Small intestine (tissue), 7 donors: ENCODE results near the gene ZMIZ1. TPM values are rescaled to one million over a fixed set of nuclear protein-coding genes. Genes with fewer than 3 reads are reported as not detected.

Experiments used
- DNase-seq, 2 donors: peaks; one replicate each; pipeline versions ENCODE4 v3.0.0 to v3.0.0-alpha.2; 2013
- FAIRE-seq: peaks from 2 replicates; lab custom pipeline; 2012; peaks lifted over from hg19 to GRCh38; lab: Jason Lieb, UNC
- H3K27ac ChIP-seq, 3 donors: one replicate each; pipeline ENCODE4 v1.5.1; 2013; ENCODE audit warnings: low read length in 2 of 3, mild to moderate bottlenecking in 2 of 3, control low read depth in 1 of 3, inconsistent platforms in 1 of 3, low read depth in 1 of 3, moderate library complexity in 1 of 3
- H3K27me3 ChIP-seq, 3 donors: one replicate each; pipeline ENCODE4 v1.6.1; 2013; ENCODE audit warnings: low read length in 3 of 3, inconsistent platforms in 1 of 3; ENCODE audit not compliant: control insufficient read depth in 3 of 3, insufficient read depth in 3 of 3
- H3K36me3 ChIP-seq, 3 donors: one replicate each; pipeline ENCODE4 v1.6.1; 2013; ENCODE audit warnings: low read length in 3 of 3, inconsistent platforms in 1 of 3, low read depth in 1 of 3, mild to moderate bottlenecking in 1 of 3, moderate library complexity in 1 of 3; ENCODE audit not compliant: control insufficient read depth in 3 of 3, insufficient read depth in 2 of 3
- H3K4me1 ChIP-seq, 3 donors: one replicate each; pipeline ENCODE4 v1.6.1; 2013; ENCODE audit warnings: low read length in 2 of 3, inconsistent platforms in 1 of 3, low read depth in 1 of 3, mild to moderate bottlenecking in 1 of 3, moderate library complexity in 1 of 3; ENCODE audit not compliant: control insufficient read depth in 3 of 3, insufficient read depth in 2 of 3
- H3K4me3 ChIP-seq, 3 donors: one replicate each; pipeline ENCODE4 v1.5.1; 2013; ENCODE audit warnings: low read length in 3 of 3, control low read depth in 1 of 3, inconsistent platforms in 1 of 3, low read depth in 1 of 3, mild to moderate bottlenecking in 1 of 3, moderate library complexity in 1 of 3
- H3K9me3 ChIP-seq, 2 donors: one replicate each; pipeline ENCODE4 v1.6.1; 2013; ENCODE audit warnings: low read depth in 1 of 2, low read length in 1 of 2; ENCODE audit not compliant: control insufficient read depth in 2 of 2, insufficient read depth in 1 of 2
- WGBS, 3 donors: extraction: QIAGEN DNeasy Blood & Tissue Kit; methylation state at CpG; one replicate each; pipeline ENCODE4 v1.1.7; 2013; 5-methylcytosine and 5-hydroxymethylcytosine counted together
- polyA plus RNA-seq, 4 donors: library from polyadenylated mRNA; stranded (reverse) in 3 of 4; unstranded in 1 of 4; fragments of 200-250 nt in 3 of 4; fragments of 120-200 nt in 1 of 4; gene quantifications; one replicate each; pipeline versions ENCODE4 v1.2.1 to v1.2.3, GENCODE V29; 2013
- donor health status: healthy with polysubstance abuse.
- donor health status: control.
- donor health status: control.
- donor health status: Bipolar disorder and iron deficiency.
- donor health status: healthy.

ZMIZ1 gene
- polyA plus RNA-seq, 4 donors: 15.1 to 40.7 (median 19.9) TPM

DNA sequence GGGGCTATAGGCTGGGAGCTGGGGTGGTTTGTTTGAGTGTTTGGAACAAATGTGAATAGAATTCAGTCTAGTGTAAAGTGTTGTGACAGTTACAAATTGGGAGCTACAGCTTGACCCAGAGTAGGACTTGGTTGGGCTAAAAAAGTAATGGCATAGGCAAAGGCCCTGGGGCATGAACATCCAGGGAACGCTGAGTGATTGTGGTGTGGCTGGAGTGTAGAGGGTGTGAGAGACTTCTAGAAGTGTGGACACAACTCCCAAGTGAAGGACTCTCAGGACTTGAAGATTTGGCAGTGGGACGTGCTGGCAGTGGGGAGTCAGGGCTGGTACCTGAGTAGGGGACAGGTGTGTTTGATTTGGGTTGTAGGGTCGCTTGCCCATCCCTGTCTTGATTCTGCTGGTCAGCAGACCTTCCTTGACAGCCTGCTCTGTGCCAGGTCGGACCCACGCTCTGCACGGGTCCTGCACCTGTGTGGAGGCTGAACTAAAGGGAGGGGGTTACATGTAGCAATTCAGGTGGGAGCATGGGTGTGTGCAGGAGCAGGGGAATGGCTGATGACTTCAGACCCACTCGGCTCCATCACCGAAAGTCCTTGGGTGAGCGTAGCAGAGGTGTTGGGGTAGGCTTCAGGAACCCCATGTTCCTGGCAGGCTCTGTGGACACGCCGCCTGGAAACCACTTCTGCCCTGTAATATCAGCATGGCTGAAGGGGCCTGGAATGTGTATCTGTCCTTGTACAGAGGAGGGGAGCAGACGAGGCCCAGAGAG is 43.3 kb downstream of the ZMIZ1 start:
- FAIRE-seq (no peak), DNase-seq (no peak)
- 82 to 86% (median 84%) methylated on average over 12 of the region's 12 CpGs for WGBS, 3 donors
- Histone ChIP-seq H3K9me3 (no peaks in the 10 kb centered on the region), H3K4me3 (no peak overlapping the region), H3K27ac (peak overlapping the region in 1 of 3 donors; percentile 3), H3K4me1 (peaks cover 0 to 33% (median 2%) of the 10 kb centered on the region in 3 donors), H3K27me3 (no peaks in the 10 kb centered on the region), H3K36me3 (peaks cover 0 to 67% (median 3%) of the 10 kb centered on the region in 3 donors)

GRCh38 chr10:79112881-79113431 is 44.2 kb downstream of the ZMIZ1 start:
- 69 to 75% (median 69%) methylated on average over 11 of the region's 11 CpGs for WGBS, 3 donors
- no peak for FAIRE-seq

DNA sequence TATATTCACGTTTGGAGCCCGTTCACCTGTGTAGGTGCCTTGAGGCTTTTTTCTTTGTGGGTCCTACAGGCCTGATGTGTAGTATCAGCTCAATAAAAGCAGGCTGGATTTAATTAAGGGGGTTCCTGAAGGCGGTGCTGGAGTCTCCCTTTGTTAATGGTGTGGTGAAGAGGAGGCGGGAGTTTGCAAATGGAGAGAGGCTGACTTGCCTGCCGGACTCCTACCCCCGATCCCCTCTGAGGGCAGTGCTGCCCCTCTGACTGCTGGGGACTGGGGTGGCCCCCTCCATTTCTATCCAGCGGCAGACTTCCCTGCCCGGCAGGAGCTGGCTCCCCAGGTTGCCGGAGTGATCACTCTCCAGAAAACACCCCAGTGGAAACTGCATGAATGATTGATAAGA is 45.1 kb downstream of the ZMIZ1 start:
- FAIRE-seq (no peak), DNase-seq (no peak)
- Histone ChIP-seq H3K4me1 (peaks cover 0 to 33% (median 2%) of the 10 kb centered on the region in 3 donors), H3K9me3 (no peaks in the 10 kb centered on the region), H3K27me3 (no peaks in the 10 kb centered on the region), H3K27ac (peak overlapping the region in 1 of 3 donors; percentile 34), H3K4me3 (no peak overlapping the region), H3K36me3 (peaks cover 0 to 73% (median 3%) of the 10 kb centered on the region in 3 donors)
- WGBS, 3 donors: 78 to 81% (median 80%) methylated on average over 9 of the region's 9 CpGs

More at GRCh38 chr10:79112881-79113431, 44.2 kb downstream of the ZMIZ1 start:
- H3K36me3 ChIP-seq: peaks cover 0 to 67% (median 3%) of the 10 kb centered on the region in 3 donors
- no peak overlapping the region for H3K4me3 ChIP-seq
- H3K27me3 ChIP-seq: no peaks in the 10 kb centered on the region
- DNase-seq: no peak
- H3K9me3 ChIP-seq: no peaks in the 10 kb centered on the region
- H3K27ac ChIP-seq: peak overlapping the region in 2 of 3 donors; percentile 6 to 35
- peaks cover 0 to 33% (median 2%) of the 10 kb centered on the region in 3 donors for H3K4me1 ChIP-seq

- no peak for DNase-seq
- Histone ChIP-seq H3K27me3 (no peaks in the 10 kb centered on the region), H3K27ac (no peak overlapping the region), H3K9me3 (no peaks in the 10 kb centered on the region), H3K4me3 (no peak overlapping the region), H3K36me3 (peaks cover 0 to 76% (median 3%) of the 10 kb centered on the region in 3 donors), H3K4me1 (peaks cover 0 to 33% (median 2%) of the 10 kb centered on the region in 3 donors)
- WGBS, 3 donors: 63 to 93% (median 66%) methylated on average over 4 of the region's 4 CpGs
- no peak for FAIRE-seq
Measured at GRCh38 chr10:79115302-79115701, 46.5 kb downstream of the ZMIZ1 start.

DNA sequence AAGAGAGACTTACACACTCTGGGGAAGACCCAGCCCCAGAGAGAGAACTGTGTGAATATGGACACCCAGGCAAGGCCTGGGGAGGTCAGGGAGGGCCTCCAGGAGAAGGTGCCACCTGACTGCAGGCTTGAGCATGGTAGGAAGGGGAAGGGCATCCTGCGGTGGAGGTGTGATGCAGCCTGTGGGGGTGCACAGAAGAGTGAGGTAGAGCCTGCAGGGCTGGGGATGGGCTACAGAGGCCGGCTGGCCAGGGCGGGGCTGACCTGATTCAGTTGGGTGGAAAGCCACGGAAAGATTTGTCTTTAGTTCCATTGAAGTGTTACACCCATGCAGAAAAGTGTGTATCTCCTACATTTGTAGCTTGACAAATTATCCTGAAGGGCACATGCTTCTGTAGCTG is 47.6 kb downstream of the ZMIZ1 start:
- peaks cover 0 to 76% (median 0%) of the 10 kb centered on the region in 3 donors for H3K36me3 ChIP-seq
- peaks cover 0 to 28% (median 2%) of the 10 kb centered on the region in 3 donors for H3K4me1 ChIP-seq
- FAIRE-seq (no peak), DNase-seq (no peak)
- H3K9me3 ChIP-seq: no peaks in the 10 kb centered on the region
- WGBS, 3 donors: 63 to 65% (median 64%) methylated on average over 4 of the region's 4 CpGs
- H3K27me3 ChIP-seq: no peaks in the 10 kb centered on the region
- no peak overlapping the region for H3K4me3 ChIP-seq
- peak overlapping the region in 1 of 3 donors; percentile 8 for H3K27ac ChIP-seq

- H3K9me3 ChIP-seq: no peaks in the 10 kb centered on the region
- peak overlapping the region in 1 of 3 donors; percentile 8 for H3K27ac ChIP-seq
- peaks cover 0 to 77% (median 0%) of the 10 kb centered on the region in 3 donors for H3K36me3 ChIP-seq
- peaks cover 0 to 22% (median 2%) of the 10 kb centered on the region in 3 donors for H3K4me1 ChIP-seq
- H3K27me3 ChIP-seq: no peaks in the 10 kb centered on the region
- WGBS, 3 donors: 58 to 65% (median 58%) methylated on average over 12 of the region's 12 CpGs
- DNase-seq (no peak), FAIRE-seq (no peak)
- H3K4me3 ChIP-seq: no peak overlapping the region
Measured at GRCh38 chr10:79116801-79117723, 48.3 kb downstream of the ZMIZ1 start.

DNA sequence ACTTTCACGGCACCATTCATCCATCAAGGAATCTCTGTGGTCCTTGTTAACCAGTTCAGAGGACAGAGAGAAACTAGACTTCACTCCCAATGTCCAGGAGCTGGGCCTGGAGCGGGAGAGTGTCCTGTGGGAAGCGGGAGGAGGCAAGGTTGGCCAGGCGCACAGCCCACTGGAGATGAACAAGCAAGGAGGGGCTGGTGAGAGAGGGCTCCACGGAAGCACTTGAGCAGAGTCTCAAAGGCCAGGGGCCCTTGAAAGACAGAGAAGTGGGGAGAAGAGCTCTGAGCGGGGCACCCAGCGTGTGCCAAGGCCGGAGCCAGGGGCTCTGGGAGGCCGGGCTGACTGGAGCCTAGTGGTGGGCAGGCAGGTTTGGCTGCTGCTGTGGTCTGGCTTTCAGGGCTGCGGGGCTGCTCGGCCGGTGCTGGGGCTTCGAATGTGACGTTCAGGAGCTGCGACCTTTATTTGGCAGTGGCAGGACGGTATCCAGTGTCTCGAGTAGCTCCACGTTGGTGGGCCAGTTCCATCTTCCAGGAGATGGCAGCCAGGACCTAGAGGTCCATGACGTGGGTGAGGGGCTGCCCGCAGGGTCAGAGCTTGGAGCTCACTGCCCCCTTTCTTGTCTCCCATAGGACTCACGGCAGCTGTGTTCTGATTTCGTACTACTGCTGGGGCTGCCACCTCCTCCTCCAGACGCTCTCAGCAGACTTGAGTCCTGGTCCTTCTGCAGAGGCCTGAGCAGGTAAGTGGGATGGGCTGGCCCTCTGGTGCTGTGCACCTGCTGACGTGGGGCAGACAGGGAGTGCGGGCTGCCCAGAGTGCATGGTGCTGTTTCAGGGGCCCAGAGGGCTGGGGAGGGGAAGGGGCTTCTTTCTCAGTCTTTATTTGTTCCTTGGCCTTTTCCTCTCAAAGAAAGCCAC is 49.8 kb downstream of the ZMIZ1 start:
- H3K27me3 ChIP-seq: no peaks in the 10 kb centered on the region
- H3K36me3 ChIP-seq: peaks cover 0 to 80% (median 0%) of the 10 kb centered on the region in 3 donors
- no peak for DNase-seq
- 86 to 90% (median 89%) methylated on average over 25 of the region's 25 CpGs for WGBS, 3 donors
- no peak overlapping the region for H3K27ac ChIP-seq
- no peak for FAIRE-seq
- peaks cover 0 to 17% (median 2%) of the 10 kb centered on the region in 3 donors for H3K4me1 ChIP-seq
- no peaks in the 10 kb centered on the region for H3K9me3 ChIP-seq
- no peak overlapping the region for H3K4me3 ChIP-seq
